Transverse colon (tissue), 4 donors: ENCODE results near the gene GPX7. TPM values are rescaled to one million over a fixed set of nuclear protein-coding genes. Genes with fewer than 3 reads are reported as not detected.

Source experiments
- DNase-seq: peaks from one replicate; pipeline ENCODE4 v3.0.0-alpha.2; 2019
- H3K27ac ChIP-seq, 4 donors: fragments of 200-600 bp; sonication (generic); 2 replicates each; pipeline ENCODE4 v1.5.1; 2016 to 2018; ENCODE audit warnings: inconsistent platforms in 4 of 4
- H3K27me3 ChIP-seq: fragments of 200-600 bp; sonication (generic); 2 replicates; pipeline ENCODE4 v1.5.1; 2017; ENCODE audit warnings: inconsistent platforms
- H3K36me3 ChIP-seq, 4 donors: fragments of 200-600 bp; sonication (generic); 2 replicates each; pipeline ENCODE4 v1.5.1; 2017 to 2019; ENCODE audit warnings: inconsistent platforms in 4 of 4
- H3K4me1 ChIP-seq, 4 donors: fragments of 200-600 bp; sonication (generic); 2 replicates each; pipeline ENCODE4 v1.5.1; 2017 to 2020; ENCODE audit warnings: inconsistent platforms in 4 of 4
- H3K4me3 ChIP-seq, 4 donors: fragments of 200-600 bp; sonication (generic); 1 replicate in 1 of 4; 2 replicates in 3 of 4; pipeline versions ENCODE4 v1.5.1 to v1.6.1; 2017 to 2019; ENCODE audit warnings: inconsistent platforms in 4 of 4
- H3K9me3 ChIP-seq, 2 donors: fragments of 200-600 bp; sonication (generic); 2 replicates each; pipeline ENCODE4 v1.5.1; 2017 to 2019; ENCODE audit warnings: inconsistent platforms in 2 of 2
- CTCF ChIP-seq, 5 experiments: fragments of 200-600 bp in 3 of 5; fragments of 450-650 bp in 2 of 5; sonication (generic) in 3 of 5; IDR thresholded peaks; 1 replicate in 2 of 5; 2 replicates in 3 of 5; pipeline ENCODE4 v1.5.1; 2016 to 2017; ENCODE audit warnings: antibody characterized with exemption in 5 of 5, inconsistent platforms in 3 of 5, mild to moderate bottlenecking in 2 of 5, moderate library complexity in 1 of 5
- EP300 ChIP-seq: sonication (generic); formaldehyde crosslinking; IDR thresholded peaks from one replicate; pipeline ENCODE4 v1.6.1; 2017; ENCODE audit warnings: antibody characterized with exemption, low read depth
- POLR2A ChIP-seq: fragments of 450-650 bp; IDR thresholded peaks from one replicate; pipeline ENCODE4 v1.6.1; 2016; ENCODE audit warnings: antibody characterized with exemption, mild to moderate bottlenecking, moderate library complexity
- POLR2AphosphoS5 ChIP-seq, 3 donors: sonication (generic); formaldehyde crosslinking; IDR thresholded peaks; one replicate each; pipeline ENCODE4 v1.6.1; 2016; ENCODE audit warnings: antibody characterized with exemption in 3 of 3
- WGBS, 2 donors: methylation state at CpG; one replicate each; pipeline ENCODE4 v1.1.5; 2018; ENCODE audit warnings: low coverage in 1 of 2; 5-methylcytosine and 5-hydroxymethylcytosine counted together
- in situ Hi-C, 4 donors: fragments of 200-750 bp; cut with MboI; loops; one replicate each; pipeline versions ENCODE4 v1.15.0 to v1.15.1; 2017; ENCODE audit warnings: low sequenced_read_pairs in 3 of 4, low pct_ligation_motif_present in 1 of 4, low pct_unique_long_range_greater_than_20kb in 1 of 4
- intact Hi-C: fragments of 100-400 bp; cut with DNase I; formaldehyde crosslinking; loops from one replicate; pipeline ENCODE4 v1.15.1; 2023; ENCODE audit warnings: low total_unique reads
- total RNA-seq, 4 donors: library from RNA; depleted of rRNA; stranded (reverse); fragments of >200 nt; gene quantifications; one replicate each; pipeline ENCODE4 v1.1.0, GENCODE V29; 2016

GPX7 gene
- total RNA-seq, 4 donors from 2014 or later, result 3.3 to 16.5 (median 5.6) TPM

GRCh38 chr1:52554267-52554640 is 47.9 kb upstream of the GPX7 start:
- TF ChIP-seq POLR2A (no peak), EP300 (no peak), CTCF (IDR thresholded peaks at IDR 0.05) (no peak), POLR2AphosphoS5 (IDR thresholded peaks at IDR 0.05) (no peak)
- 80 to 89% methylated on average over 4 to 6 of the region's 6 CpGs for WGBS, 2 donors
- intact Hi-C loops (no loop called here), in situ Hi-C loops (no loop called here)
- no peak for DNase-seq
- H3K4me1 ChIP-seq, result peaks cover 0 to 31% (median 17%) of the 10 kb centered on the region in 4 donors
- H3K27me3 ChIP-seq, result no peaks in the 10 kb centered on the region
- H3K36me3 ChIP-seq, result no peaks in the 10 kb centered on the region
- H3K27ac ChIP-seq, result peak overlapping the region in 2 of 4 donors; percentile 93 to 94
- no peaks in the 10 kb centered on the region for H3K9me3 ChIP-seq
- H3K4me3 ChIP-seq, result peak overlapping the region in 1 of 4 donors; percentile 95

DNA sequence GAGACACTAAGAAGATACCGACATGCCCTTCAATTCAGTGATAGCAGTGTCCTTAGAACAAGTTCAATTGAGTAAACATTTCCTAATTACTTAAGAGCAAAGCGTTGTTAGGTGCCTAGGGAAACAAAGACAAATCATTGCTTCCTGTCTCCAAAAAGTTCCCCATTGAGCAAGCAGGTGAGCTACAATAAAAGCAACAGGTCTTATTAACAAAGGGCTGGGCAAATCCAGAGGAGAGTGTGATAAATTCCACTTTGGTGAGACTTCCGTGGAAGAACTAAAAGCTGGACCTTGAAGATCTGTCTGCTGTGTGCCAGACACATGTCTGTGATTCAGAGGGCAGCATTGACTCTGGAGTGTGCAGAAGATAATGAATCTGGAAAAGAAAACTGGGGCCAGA is 47.4 kb upstream of the GPX7 start:
- Histone ChIP-seq H3K4me3 (no peak overlapping the region), H3K27ac (peak overlapping the region in 1 of 4 donors; percentile 4), H3K4me1 (peaks cover 0 to 31% (median 17%) of the 10 kb centered on the region in 4 donors), H3K36me3 (no peaks in the 10 kb centered on the region), H3K27me3 (no peaks in the 10 kb centered on the region), H3K9me3 (no peaks in the 10 kb centered on the region)
- 13 to 43% methylated on average over 1 to 3 of the region's 3 CpGs for whole genome bisulfite sequencing, 2 donors
- no peak for DNase-seq
- in situ Hi-C loops (no loop called here), intact Hi-C loops (no loop called here)
- TF ChIP-seq POLR2AphosphoS5 (IDR thresholded peaks at IDR 0.05) (no peak), CTCF (IDR thresholded peaks at IDR 0.05) (no peak), POLR2A (no peak), EP300 (no peak)

DNA sequence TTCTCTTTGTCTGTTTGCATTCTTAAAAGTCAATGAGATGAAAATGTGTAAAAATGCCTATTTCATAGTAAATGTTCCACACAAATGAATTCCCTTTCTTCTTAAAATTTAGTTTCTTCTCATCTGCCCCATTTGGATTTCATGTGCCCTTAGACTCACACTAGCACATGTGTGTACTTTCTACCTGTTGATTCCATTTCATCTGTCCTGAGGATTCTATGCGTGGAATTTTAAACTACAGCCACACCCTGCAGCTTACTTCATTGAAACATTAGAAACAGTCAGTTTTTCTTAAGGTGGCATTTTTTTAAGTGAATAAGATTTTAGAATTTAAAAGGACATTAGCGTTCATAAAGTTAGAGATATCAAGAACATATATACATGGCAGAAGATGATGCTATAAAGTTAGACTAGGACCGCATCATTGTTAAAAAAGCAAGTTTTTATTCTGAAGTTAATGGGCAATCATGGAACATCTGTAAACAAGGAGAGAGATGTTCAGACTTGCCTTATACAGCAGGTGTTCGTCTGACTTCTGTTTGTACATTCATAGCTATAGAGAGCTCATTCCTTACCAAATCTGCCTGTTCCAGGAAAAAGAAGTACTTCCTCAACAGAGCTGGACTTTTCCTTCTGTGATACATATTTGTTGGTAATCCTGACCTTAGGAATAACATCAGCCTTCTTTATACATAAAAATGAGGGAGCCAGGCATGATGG is 45.4 kb upstream of the GPX7 start:
- Histone ChIP-seq H3K4me3 (no peak overlapping the region), H3K27ac (no peak overlapping the region), H3K4me1 (peaks cover 0 to 16% (median 10%) of the 10 kb centered on the region in 4 donors), H3K27me3 (no peaks in the 10 kb centered on the region), H3K36me3 (no peaks in the 10 kb centered on the region), H3K9me3 (no peaks in the 10 kb centered on the region)
- in situ Hi-C loops, result no loop called here
- no peak for DNase-seq
- intact Hi-C loops, result no loop called here
- 64 to 70% methylated on average over 4 of the region's 4 CpGs for WGBS, 2 donors
- no peak for TF ChIP-seq POLR2A
- no peak for TF ChIP-seq EP300
- TF ChIP-seq CTCF (IDR thresholded peaks at IDR 0.05), result no peak
- TF ChIP-seq POLR2AphosphoS5 (IDR thresholded peaks at IDR 0.05), result no peak

- Histone ChIP-seq H3K27ac (no peak overlapping the region), H3K36me3 (no peaks in the 10 kb centered on the region), H3K27me3 (no peaks in the 10 kb centered on the region), H3K4me1 (peaks cover 0 to 10% (median 5%) of the 10 kb centered on the region in 4 donors), H3K9me3 (no peaks in the 10 kb centered on the region), H3K4me3 (no peak overlapping the region)
- in situ Hi-C loops (no loop called here), intact Hi-C loops (no loop called here)
- TF ChIP-seq EP300 (no peak), POLR2A (no peak), CTCF (IDR thresholded peaks at IDR 0.05) (no peak), POLR2AphosphoS5 (IDR thresholded peaks at IDR 0.05) (no peak)
- no peak for DNase-seq
- WGBS, 2 donors, result 75 to 79% methylated on average over 2 of the region's 2 CpGs
Measured at GRCh38 chr1:52558941-52559340, 43.2 kb upstream of the GPX7 start.
